Inferior parietal cortex (tissue), 1 donor: Measurements from ENCODE around the gene RGS8.

Source experiments
- DNase-seq: peaks from one replicate; pipeline ENCODE4 v3.0.0-alpha.2; 2016; ENCODE audit errors: extremely low spot score

RGS8 gene

DNA sequence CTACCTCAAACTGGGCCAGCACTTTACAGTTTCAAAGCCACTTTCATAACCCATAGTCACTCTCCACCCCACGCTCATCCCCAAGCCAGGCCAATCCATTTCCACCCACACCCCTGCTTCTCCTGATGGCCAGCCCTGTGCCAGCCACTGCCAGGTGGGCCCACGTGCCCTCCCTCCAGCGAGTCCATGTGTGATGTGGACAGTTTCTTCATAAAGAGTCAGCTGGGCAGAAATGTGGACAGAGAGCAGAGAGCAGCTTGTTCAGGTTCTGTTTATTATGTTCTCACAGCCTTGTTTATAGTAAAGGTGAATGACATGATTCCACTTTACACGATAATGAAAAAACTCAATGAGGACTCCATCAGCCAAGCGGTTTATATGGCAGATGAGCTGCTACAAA, 42.8 kb downstream of the RGS8 start:
- no peak for DNase-seq

DNA sequence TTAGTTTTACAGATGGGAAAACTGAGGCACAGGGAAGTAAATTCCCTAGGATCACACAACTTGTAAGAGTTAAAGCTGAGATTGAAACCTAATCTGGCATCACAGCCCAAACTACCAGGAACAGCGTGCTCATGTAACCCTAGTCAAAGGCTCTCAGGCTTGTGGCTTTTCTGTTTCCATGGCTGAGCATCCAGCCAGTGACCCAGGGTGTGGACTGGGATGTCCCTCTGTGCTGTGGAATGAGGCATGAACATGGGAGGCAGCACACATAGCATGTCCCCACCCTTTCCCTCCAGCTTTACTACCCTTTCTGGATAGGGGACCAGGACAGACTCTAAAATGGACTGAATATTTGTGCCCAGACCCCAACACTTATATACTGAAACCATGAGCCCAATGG, 45.1 kb downstream of the RGS8 start:
- no peak for DNase-seq

DNA sequence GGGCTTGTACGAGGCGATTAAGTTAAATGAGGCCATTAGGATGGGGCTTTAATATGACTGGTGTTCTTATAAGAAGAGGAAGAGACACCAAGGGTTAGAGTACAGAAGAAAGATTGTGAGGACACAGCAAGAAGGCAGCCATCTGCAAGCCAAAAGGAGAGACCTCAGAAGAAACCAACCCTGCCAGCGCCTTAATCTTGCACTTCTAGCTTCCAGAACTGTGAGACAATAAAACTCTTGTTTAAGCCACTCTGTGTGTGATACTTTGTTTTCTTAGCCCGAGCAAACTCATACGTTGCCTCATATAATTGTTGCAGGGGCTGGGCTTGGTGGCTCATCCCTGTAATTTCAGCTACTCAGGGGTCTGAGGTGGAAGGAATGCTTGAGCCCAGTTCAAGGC, 46.6 kb downstream of the RGS8 start:
- DNase-seq, result no peak

DNA sequence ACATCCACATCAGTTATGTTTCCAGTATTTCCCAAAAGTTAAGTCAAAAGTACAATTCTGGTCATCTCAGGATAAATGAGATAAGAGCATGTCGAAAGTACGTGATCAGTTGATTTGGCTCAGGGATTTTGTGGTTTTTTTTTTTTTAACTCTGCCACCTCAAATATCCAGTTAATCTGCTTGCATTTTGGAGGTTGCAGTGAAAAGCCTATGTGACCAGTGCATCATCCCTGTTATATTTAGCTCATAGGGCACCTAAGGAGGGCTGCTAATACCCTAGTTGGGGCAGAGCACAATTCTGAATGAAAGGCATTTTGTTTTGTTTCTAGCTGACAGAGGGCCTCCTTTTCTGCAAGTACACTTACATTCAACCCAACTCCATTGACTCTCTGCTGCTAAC, 48.5 kb downstream of the RGS8 start:
- DNase-seq, result no peak
